HEK293T (cell line): ENCODE results near the gene SKIC2.

Source experiments
- CTCF ChIA-PET: fragments of 350-600 bp; formaldehyde crosslinking; extraction: SDS; loops from one replicate; lab custom pipeline; 2021; ENCODE audit warnings: antibody characterized with exemption, inconsistent platforms; lab: Yijun Ruan, JAX
- POLR2A ChIA-PET: fragments of 350-600 bp; formaldehyde crosslinking; extraction: SDS; loops from one replicate; lab custom pipeline; 2020; ENCODE audit warnings: antibody characterized with exemption, inconsistent platforms; lab: Yijun Ruan, JAX
- DNase-seq: peaks from one replicate; pipeline ENCODE4 v3.0.0; 2012; ENCODE audit warnings: mixed read lengths; ENCODE audit errors: extremely low spot score
- ARNT ChIP-seq: fragments of 450-650 bp; IDR thresholded peaks from 2 replicates; pipeline ENCODE4 v1.6.1; 2017; ENCODE audit warnings: mild to moderate bottlenecking
- BHLHE40 ChIP-seq: fragments of 450-650 bp; IDR thresholded peaks from 2 replicates; pipeline ENCODE4 v1.6.1; 2016; ENCODE audit warnings: mild to moderate bottlenecking, moderate library complexity, borderline replicate concordance
- CTBP1 ChIP-seq: fragments of 450-650 bp; IDR thresholded peaks from 2 replicates; pipeline ENCODE4 v1.6.1; 2016; ENCODE audit warnings: borderline replicate concordance
- ELF4 ChIP-seq: fragments of 450-650 bp; IDR thresholded peaks from 2 replicates; pipeline ENCODE4 v1.6.1; 2017; ENCODE audit warnings: antibody characterized with exemption
- FOXA1 ChIP-seq: fragments of 450-650 bp; IDR thresholded peaks from 2 replicates; pipeline ENCODE4 v1.6.1; 2016; ENCODE audit warnings: mild to moderate bottlenecking
- FOXK2 ChIP-seq: fragments of 450-650 bp; IDR thresholded peaks from 2 replicates; pipeline ENCODE4 v1.6.1; 2016; ENCODE audit warnings: mild to moderate bottlenecking
- FOXM1 ChIP-seq: fragments of 450-650 bp; IDR thresholded peaks from 2 replicates; pipeline ENCODE4 v1.6.1; 2017; ENCODE audit warnings: mild to moderate bottlenecking, borderline replicate concordance
- HDGF ChIP-seq: fragments of 450-650 bp; IDR thresholded peaks from 2 replicates; pipeline ENCODE4 v1.6.1; 2017; ENCODE audit warnings: antibody characterized with exemption, borderline replicate concordance
- L3MBTL2 ChIP-seq: fragments of 450-650 bp; conservative IDR thresholded peaks from 2 replicates; pipeline ENCODE4 v1.6.1; 2016; ENCODE audit warnings: mild to moderate bottlenecking
- LEF1 ChIP-seq: fragments of 450-650 bp; IDR thresholded peaks from 2 replicates; pipeline ENCODE4 v1.6.1; 2017; ENCODE audit warnings: mild to moderate bottlenecking, borderline replicate concordance
- NFRKB ChIP-seq: fragments of 450-650 bp; IDR thresholded peaks from 2 replicates; pipeline ENCODE4 v1.6.1; 2016; ENCODE audit warnings: mild to moderate bottlenecking, moderate library complexity
- SP1 ChIP-seq: fragments of 450-650 bp; IDR thresholded peaks from 2 replicates; pipeline ENCODE4 v1.6.1; 2017
- SUZ12 ChIP-seq: fragments of 450-650 bp; IDR thresholded peaks from 2 replicates; pipeline ENCODE4 v1.6.1; 2016; ENCODE audit warnings: mild to moderate bottlenecking
- TARDBP ChIP-seq: fragments of 450-650 bp; IDR thresholded peaks from 2 replicates; pipeline ENCODE4 v1.6.1; 2016
- ZNF384 ChIP-seq: fragments of 450-650 bp; IDR thresholded peaks from 2 replicates; pipeline ENCODE4 v1.6.1; 2016
- TF ChIP-seq, protein P1 (sequence below): fragments of 450-650 bp; IDR thresholded peaks from 2 replicates; pipeline ENCODE4 v1.6.1; 2016

SKIC2 gene

DNA sequence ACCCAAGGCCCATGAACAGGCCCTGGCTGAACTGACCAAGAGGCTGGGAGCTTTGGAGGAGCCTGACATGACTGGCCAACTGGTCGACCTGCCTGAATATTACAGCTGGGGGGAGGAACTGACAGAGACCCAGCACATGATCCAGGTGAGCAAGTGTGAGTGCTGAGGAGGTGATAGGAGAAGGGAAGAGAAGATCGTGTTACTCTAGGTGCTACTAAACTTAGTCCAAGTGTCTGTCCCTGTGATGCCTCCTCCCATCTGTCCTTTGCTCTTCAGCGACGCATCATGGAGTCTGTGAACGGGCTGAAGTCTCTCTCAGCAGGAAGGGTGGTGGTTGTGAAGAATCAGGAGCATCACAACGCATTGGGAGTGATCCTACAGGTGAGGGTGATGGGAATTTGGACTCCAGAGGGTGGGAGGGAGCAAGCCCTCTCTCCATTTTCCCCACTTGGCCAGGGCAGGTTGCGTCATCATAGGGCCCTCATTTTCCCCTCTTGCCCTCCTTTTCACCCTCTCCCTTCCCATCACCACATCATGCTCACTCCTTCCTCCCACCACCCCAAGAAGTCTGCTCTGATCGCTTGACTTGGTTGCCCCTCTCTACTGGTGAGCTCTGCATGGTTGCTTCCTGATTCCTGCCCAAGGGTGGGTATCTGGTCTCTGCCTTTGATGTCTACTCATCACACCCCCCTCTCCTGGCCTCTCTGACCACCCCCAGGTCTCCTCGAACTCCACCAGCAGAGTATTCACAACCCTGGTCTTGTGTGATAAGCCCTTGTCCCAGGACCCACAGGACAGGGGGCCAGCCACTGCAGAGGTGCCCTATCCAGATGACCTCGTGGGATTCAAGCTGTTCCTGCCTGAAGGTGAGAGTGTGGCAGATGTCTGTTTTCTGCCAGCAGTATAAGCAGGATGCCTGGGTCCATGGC lies 8.3 kb downstream of the SKIC2 start:
- no peak for TF ChIP-seq SP1
- no peak for TF ChIP-seq LEF1
- no peak for TF ChIP-seq FOXA1
- TF ChIP-seq CTBP1, result no peak
- no peak for TF ChIP-seq L3MBTL2
- TF ChIP-seq ARNT, result no peak
- TF ChIP-seq ELF4, result no peak
- no peak for TF ChIP-seq ZNF384
- TF ChIP-seq TARDBP, result no peak
- no peak for TF ChIP-seq FOXK2
- TF ChIP-seq HDGF, result no peak
- no peak for TF ChIP-seq BHLHE40
- no peak for TF ChIP-seq SUZ12
- TF ChIP-seq FOXM1, result no peak
- TF ChIP-seq, protein P1, sequence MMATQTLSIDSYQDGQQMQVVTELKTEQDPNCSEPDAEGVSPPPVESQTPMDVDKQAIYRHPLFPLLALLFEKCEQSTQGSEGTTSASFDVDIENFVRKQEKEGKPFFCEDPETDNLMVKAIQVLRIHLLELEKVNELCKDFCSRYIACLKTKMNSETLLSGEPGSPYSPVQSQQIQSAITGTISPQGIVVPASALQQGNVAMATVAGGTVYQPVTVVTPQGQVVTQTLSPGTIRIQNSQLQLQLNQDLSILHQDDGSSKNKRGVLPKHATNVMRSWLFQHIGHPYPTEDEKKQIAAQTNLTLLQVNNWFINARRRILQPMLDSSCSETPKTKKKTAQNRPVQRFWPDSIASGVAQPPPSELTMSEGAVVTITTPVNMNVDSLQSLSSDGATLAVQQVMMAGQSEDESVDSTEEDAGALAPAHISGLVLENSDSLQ, result no peak
- ChIA-PET POLR2A (no interaction called here), CTCF (interaction anchor here (0.6 kb wide), 1 partner anchor 15 kb away, joined by 4 read pairs; no protein-coding TSS in a partner anchor)
- no peak for DNase-seq

DNA sequence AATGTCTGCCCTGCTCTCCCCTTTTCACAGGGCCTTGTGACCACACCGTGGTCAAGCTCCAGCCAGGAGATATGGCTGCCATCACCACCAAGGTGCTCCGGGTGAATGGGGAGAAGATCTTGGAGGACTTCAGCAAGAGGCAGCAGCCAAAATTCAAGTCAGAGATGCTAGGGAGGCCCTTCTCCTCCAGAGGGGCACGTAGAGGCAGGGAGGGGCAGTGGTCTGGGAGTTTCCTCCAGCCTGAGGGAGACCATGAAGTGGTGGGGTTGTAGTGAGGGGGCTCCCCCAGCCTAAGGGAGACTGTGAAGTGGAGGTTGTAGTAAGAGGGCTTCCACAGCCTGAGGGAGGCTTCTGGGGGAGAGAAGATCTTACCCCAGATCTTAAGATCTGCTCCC lies 8.9 kb downstream of the SKIC2 start:
- no peak for TF ChIP-seq ARNT
- no peak for TF ChIP-seq SP1
- TF ChIP-seq BHLHE40, result no peak
- no peak for TF ChIP-seq FOXK2
- no peak for TF ChIP-seq LEF1
- TF ChIP-seq FOXM1, result no peak
- DNase-seq, result no peak
- ChIA-PET POLR2A (no interaction called here), CTCF (no interaction called here)

DNA sequence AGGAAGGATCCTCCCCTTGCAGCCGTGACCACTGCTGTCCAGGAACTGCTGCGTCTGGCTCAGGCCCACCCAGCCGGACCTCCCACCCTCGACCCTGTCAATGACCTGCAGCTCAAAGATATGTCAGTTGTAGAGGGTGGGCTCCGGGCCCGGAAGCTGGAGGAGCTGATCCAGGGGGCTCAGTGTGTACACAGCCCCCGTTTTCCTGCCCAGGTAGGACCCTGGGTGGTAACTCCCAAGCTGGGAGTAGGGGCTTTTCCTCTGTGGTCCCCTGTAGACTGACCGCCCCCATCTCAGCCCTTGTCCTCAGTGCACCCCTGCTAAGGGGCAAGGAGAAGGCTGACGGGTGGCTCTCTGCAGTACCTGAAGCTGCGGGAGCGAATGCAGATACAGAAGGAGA lies 9.4 kb downstream of the SKIC2 start:
- CTCF ChIA-PET, result no interaction called here
- TF ChIP-seq ZNF384, result no peak
- TF ChIP-seq ARNT, result no peak
- TF ChIP-seq NFRKB, result no peak
- TF ChIP-seq FOXK2, result no peak
- no peak for TF ChIP-seq BHLHE40
- TF ChIP-seq FOXA1, result no peak
- no peak for TF ChIP-seq ELF4
- DNase-seq, result no peak
- POLR2A ChIA-PET, result interaction anchor here (7.0 kb wide), 1 partner anchor 9 kb away, joined by 84 read pairs; the partner anchor contains the start of genes NELFE and SKIC2

DNA sequence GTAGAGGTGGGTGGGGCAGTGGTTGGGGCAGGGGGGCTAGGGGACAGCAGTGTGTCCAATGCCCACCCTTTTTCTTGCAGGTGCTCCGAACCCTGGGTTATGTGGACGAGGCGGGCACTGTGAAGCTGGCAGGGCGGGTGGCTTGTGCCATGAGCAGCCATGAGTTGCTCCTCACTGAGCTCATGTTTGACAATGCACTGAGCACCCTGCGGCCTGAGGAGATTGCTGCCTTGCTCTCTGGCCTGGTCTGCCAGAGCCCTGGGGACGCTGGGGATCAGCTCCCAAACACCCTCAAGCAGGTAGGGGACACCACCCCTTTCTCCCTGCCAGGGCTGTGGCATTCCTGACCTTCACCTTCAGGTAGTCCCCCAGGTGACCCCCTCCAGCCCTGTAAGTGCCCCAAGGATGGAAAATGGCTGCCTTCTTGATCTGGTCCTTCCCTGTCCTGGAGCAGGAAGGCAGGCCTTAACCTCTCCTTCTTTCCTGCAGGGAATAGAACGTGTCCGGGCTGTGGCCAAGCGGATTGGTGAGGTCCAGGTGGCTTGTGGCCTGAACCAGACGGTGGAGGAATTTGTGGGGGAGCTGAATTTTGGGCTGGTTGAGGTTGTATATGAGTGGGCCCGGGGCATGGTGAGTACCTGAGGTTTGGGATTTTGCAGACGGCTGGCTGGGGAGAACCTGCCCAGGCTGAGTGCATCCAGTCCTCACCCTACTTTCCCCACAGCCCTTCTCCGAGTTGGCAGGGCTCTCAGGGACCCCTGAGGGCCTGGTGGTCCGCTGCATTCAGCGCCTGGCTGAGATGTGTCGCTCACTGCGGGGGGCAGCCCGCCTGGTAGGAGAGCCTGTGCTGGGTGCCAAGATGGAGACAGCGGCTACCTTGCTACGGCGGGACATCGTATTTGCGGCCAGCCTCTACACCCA lies 10.1 kb downstream of the SKIC2 start:
- ChIA-PET POLR2A (interaction anchor here (1.6 to 7.0 kb wide), 3 partner anchors 9 to 20 kb away, joined by 3 to 84 read pairs (median 18); partner anchors contain the start of genes NELFE and SKIC2), CTCF (no interaction called here)
- DNase-seq, result no peak
- TF ChIP-seq SUZ12, result no peak
- TF ChIP-seq L3MBTL2, result no peak
- TF ChIP-seq FOXA1, result no peak
- no peak for TF ChIP-seq FOXM1
- no peak for TF ChIP-seq CTBP1
- no peak for TF ChIP-seq FOXK2
- TF ChIP-seq, protein P1, result no peak

DNA sequence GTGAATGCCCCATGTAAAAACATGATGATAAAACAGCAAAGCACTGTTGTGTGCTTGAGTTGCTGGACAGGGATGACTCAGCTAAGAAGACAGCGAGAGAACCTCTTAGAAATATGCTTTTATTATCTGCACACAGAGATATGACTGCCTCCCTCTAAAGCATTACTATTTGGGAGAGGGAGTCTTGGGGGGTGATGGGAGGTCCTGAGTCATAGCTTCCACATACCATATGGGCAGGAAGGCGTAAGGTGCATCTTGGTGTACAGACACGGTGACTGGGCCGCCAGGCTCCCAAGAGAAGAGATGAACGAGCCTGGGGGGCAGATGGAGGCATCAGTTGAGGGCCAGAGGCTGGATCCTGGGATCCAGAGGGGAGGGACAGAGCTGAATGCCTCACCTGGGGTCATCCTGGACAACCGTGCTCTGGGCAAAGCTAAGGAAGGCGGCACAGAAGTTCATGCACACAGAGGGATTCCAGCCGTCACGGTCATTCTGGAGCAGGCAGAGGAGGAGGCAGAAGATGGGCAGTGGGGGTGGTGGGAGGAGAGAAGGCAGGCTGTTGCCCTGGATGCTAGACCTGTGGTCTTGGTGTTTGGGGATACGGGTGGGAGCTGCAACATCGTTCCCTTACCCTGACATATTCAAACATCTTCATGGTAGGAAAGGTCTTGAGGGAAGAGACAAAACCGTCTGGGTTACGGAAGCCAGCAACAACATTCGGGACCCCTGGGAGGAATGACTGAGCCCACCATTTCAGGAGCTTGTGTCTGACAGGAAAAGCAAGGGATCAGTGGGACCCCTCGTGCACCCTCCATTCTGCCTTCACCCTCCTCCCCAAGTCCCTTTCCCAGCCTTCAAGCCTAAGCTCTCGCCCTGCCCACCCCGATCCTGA lies 11.0 kb downstream of the SKIC2 start:
- DNase-seq, result no peak
- CTCF ChIA-PET, result interaction anchor here (1.1 kb wide), 1 partner anchor 10 kb away, joined by 3 read pairs; the partner anchor contains the start of gene SKIC2
- POLR2A ChIA-PET, result interaction anchor here (0.8 to 7.0 kb wide), 4 partner anchors 10 to 267 kb away, joined by 3 to 84 read pairs (median 10); partner anchors contain the start of genes ABHD16A, NELFE and SKIC2
- TF ChIP-seq TARDBP (no peak), BHLHE40 (no peak), ZNF384 (no peak), FOXK2 (no peak), FOXA1 (no peak), CTBP1 (no peak)
